Stimulated activated CD4-positive, alpha-beta T cell treated with anti-CD3 and anti-CD28 coated beads, Interleukin-4, amount 100 ng/mL, for 1 hour (primary cell): Measurements from ENCODE around the gene PIK3R5.

Experiments
- DNase-seq: peaks from one replicate; pipeline ENCODE4 v3.0.0-alpha.2; 2020

PIK3R5 gene

DNA sequence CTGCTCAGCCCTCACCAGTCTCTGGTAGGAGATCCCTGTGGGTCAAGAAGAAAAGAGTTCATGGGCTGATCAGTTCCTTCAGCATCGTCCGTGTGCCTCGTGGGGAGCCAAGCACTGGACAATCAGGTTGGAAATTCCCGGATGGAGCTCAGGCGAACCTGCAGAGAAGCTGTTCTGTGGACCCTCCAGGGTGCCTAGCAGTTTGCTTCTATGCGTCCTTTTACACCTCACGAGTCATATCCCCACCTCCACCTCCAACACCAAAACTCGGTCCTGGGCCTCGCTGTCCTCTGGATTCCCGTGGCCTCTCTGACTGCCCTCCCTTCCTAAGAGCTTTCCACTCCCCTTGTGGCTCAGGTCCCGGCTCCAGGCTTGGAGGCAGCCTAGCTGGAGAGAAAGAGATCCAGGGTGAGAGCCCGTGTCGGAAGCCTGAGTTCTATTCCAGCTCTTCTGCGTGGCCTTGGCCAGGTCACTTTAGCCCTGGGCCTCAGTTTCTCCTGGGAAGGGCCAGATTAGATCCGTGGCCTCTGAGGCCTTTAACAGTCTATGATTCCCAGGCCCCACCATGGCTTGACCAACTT lies 71.8 kb downstream of the PIK3R5 start:
- no peak for DNase-seq

DNA sequence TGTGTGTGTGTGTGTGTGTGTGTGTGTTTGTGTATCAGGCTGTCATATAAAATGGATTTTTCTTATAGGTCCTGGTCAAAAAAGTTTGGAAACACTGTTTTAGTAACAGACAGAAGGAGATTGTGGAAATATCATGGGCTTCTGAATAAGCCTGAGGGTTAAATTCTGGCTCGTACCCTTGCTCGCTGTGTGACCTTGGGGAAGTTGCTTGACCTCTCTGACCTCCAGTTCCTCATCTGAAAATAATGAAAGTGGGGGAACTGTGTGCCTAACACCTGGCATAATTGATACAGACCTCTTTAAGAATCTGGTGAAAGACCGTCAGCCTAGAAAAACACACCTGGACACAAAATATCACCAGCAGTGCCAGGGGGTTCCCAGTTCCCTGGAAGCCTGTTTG lies 72.4 kb downstream of the PIK3R5 start:
- no peak for DNase-seq

DNA sequence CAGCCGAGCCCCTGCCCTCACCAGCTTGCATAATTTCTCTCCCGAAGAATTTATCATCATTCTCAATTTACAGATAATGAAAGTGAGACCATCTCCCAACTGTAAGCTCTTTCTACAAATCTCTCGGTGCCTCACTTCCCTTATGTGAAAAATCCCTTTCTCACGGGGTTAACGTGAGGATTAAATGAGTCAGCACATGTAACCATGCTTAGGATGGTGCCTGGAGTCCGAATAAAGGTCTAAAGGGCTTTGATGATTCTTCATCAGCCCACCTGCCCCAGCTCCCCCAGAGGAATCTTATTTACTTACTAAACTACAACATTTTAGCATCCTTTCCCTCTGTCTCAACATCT lies 73.2 kb downstream of the PIK3R5 start:
- no peak for DNase-seq

DNA sequence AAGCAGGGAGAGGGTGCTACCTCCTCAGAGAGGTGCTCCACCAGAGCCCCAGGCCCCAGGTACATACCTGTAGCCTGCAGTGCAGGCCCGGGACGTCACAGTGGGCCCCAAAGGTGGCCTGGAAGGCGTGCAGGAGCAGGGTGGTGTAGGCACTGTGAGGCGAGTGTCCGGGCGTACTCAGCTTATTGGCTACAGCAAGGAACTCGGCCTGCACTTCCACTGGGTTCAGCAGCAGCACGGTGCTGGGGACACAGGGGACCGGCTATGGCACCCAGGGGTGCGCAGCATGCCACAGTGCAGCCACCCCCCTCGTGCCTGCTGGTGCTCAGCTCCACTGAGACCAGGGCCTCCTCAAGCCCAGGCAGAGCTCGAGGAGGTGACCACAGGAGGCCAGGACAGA lies 74.8 kb downstream of the PIK3R5 start:
- no peak for DNase-seq

DNA sequence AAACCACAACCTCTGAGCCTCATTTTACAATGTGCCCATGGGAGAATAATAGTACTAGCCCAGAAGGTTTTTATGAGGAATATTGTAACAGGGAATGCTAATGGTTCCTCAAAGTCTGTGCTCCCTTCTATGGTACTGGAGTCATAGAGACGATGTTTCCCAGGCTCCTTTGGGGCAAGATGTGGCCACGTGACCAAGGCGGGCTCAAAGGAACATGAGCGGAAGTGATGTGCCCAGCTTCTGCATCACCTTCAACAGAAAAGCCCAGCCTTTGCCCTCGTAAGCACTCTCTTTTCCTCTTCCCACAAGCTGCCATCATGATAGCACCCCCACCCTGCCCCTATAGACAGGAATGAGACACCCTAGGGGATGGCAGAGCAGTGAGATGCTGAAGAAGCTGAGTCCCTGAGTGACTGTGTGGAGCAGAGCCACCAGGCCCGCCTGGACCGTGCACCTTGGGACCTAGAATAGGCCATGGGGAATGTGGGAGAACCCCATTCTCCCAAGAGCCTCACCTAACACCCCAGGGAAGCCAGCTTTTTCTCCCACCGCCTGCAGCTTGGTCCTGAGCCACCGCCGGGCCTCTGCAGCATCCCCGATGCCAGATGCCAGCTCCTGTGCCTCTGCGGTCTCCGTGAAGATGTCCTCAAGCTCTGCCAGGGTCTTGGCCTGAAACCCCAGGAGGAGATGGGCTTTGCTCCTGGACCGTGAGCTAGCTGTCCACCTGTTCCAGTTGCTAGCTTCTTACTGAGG lies 75.9 kb downstream of the PIK3R5 start:
- no peak for DNase-seq

DNA sequence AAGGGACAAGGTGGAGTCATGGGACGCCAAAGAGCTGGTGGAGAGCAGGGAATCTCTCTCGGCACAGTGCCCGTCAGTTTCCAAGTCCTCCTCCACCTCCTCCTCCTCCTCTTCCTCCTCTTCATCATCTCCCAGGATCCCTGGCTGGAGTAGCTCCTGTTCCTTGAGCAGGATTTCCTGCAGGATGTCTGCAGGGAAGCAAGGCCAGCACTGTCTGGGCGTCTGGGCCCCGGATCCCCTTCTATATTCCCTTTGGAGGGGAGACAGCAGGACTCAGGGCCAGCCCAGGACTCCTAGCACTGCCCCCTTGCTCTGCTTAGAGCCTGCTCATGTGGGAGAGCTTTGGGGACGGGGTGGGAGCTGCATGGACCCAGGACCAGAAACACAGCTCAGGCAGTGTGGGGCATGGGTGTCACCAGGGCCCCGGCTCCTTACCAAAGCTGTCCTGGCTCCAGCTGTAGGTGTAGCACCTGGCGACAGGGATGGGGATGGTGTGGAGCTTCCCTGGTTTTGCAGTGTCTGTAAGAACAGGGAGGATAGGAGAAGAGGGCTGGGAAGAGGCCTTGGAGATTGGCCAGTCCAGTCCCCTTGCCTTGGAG lies 76.7 kb downstream of the PIK3R5 start:
- no peak for DNase-seq

DNA sequence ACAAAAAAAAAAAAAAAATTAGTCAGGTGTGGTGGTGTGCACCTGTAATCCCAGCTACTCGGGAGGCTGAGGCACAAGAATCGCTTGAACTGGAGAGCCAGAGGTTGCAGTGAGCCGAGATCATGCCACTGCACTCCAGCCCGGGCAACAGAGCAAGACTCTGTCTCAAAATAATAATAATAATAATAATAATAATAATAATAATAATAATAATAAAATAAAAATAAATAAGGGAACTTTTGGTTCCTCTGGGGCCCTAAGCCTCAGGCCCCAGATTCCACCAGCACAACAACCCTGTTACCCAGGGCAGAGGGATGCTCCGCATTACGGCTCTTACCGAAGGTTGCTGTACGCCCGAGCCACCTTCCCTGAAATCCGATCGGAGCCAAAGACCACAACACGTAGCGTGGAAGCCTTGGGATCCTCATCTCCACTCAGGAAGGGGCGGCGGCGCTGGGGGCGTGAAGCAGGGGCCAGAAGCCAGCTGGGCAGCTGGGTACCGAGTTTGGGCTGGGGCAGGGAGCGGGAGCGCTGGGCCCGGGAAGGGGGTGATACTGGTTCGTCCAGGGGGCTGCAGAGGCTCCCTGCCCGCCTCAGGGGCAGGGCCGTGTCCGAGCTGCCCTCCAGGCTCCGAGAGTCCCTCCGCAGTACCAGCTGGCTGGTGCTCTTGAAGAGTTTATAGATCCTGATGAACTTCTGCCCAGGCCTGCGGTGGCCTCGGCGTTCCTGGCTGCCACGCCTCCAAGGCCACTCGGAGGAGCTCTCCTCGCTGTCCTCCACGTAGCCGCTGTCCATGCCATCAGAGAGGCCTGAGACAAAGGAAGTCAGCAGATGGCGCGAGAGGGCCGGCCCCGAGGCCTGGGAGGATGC lies 77.4 kb downstream of the PIK3R5 start:
- DNase-seq, result no peak

DNA sequence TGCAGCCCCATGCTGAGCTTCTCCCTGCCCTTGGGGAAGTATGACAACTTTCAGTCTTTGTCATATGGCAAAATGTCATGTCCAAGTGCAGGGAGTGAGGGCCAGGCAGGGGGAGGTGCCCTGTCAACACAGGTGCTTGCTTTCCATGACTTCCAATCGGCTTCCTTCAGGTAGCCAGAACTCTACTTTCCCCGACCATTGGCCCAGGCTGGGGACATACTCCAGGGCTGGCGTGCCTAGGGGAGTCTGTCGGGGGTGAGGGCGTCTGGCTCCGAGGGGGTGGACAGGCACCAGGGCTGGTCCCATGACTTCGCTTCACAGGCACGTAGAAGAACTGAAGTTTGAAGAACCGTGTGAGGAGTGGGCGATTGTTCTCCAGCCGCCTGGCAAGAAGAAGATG lies 78.2 kb downstream of the PIK3R5 start:
- no peak for DNase-seq

DNA sequence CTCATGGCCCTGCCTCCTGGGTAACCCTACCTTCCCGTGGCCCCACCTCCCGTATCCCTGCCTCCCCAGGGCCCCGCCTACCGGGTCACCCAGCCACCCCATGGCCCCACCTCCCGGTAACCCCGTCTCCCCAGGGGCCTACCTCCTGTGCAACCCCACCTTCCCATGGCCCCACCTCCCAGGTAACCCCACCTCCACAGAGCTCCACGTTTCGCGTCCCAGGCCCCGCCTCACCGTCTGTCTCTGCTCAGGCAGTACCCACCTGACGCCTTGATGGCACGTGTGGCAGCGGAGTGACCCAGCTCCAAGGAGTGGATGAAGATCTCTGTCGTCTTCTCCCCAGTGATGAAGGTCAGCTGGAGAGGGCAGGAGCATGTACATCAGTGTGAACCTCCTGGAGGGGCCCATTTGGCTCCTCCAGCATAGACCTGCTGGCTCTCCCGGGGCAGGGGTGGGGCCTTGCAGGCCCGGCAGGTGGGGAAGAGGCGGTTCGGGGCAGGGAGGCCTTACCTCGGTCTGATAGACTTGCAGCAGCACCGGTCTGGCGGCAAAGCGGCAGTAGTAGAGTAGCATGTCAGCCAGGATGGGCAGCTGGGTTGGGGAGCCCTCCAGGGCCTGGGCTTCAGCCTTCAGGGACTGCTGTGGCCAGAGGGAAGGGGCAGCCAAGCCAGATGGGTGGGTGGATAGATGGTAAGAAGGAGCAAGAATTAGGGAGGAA lies 79.4 kb downstream of the PIK3R5 start:
- DNase-seq, result no peak

DNA sequence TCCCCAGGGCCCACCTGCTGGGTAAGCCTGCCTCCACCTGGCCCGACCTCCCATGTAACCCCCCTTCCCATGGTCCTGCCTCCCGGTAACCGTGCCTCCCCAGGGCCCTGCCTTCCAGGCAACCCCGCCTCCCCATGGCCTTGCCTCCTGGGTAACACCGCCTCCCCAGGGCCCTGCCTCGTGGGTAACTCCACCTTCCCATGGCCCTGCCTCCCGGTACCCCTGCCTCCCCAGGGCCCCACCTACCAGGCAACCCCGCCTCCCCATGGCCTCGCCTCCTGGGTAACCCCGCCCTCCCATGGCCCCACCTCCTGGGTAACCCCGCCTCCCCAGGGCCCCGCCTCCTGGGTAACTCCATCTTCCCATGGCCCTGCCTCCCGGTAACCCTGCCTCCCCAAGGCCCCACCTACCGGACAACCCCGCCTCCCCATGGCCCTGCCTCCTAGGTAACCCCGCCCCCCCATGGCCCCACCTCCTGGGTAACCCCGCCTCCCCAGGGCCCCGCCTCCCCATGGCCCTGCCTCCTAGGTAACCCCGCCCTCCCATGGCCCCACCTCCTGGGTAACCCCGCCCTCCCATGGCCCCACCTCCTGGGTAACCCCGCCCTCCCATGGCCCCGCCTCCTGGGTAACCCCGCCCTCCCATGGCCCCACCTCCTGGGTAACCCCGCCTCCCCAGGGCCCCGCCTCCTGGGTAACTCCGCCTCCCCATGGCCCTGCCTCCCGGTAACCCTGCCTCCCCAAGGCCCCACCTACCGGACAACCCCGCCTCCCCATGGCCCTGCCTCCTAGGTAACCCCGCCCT lies 80.1 kb downstream of the PIK3R5 start:
- peak; percentile 37 for DNase-seq

DNA sequence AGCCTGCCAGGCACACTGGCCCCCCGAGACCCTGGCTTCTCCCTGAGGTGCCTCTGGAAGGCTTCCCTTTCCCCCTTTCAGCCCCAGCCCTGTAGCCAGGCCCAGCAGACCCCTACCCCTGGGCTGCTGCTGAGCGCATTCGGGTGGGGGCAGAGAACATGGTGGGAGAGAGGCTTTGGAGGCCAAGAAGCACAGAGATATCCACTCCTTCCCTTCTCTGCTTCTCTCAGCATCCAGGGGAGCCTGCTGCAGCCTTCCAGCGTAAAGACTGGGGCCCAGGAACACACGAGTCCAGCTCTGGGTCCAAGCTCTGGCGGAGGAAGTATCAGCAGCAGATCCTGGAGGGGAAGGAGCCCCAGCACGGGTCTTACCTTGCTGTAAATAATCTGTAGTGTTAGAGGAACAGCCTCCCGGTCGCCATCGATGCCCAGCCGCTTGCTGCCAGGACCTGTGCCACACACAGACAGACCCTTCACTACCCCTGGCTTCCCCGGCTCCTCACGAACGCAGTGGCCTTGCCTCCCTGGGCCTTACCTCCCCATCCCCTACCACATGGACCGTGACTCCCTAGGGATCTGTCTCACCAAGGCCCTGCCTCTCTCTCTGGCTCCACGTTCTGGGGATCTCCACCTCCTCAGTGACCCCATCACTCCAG lies 81.0 kb downstream of the PIK3R5 start:
- DNase-seq, result no peak

DNA sequence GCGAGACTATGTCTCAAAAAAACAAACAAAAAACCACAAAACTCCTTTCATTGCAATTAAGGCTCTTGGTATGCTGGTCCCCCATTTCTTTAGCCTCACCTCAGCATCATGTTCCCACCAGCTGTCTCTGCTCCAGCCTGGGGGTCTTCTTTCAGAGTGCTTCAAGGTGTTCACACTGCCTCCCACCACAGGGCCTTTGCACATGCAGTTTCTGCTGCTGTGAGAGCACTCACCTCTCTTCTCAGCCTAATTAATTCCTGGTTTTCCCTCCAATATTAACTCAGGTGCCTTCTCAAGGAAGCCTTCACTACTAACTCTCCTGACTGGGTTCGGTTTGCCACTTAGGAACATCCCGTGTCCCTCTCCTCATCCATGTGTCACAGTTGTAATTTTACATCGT lies 82.2 kb downstream of the PIK3R5 start:
- DNase-seq, result no peak

DNA sequence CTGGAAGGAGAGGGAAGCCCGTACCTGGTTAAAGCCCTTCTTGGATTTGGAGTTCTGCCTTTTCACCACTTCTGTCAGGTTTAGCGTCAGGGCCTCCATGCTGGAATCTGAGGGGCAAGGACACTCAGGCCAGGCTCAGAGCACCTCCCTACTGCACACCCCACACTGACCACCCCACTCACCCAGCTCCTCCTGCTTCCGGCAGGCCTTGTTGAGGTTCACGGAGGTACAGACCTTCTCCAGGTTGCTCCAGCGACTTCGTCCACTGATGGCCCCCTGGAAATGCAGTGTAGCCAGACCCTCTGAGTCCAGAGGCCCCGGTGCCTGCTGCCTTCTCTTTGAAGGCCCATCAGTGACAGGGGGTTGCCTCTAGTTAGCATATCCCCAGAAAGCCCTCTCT lies 83.9 kb downstream of the PIK3R5 start:
- DNase-seq, result no peak

DNA sequence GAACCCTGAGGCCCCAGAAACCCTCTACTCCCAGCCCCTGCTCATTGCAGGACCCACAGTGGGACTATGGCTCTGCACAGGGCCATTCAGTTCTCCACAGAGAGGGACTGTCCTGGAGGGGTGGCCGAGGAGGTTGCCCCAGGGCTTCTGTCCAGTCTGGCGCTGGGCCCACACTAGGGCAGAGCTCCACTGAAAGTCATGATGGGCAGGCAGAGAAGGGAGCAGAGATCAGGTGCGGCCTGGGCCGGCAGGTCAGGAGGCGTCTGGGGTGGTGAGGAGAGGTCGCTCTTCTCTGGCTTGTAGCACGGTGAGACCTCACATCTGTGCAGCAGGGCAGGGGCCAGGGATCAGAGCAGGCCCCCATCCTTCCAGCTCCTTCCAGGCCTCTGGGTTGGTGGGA lies 85.0 kb downstream of the PIK3R5 start:
- no peak for DNase-seq

DNA sequence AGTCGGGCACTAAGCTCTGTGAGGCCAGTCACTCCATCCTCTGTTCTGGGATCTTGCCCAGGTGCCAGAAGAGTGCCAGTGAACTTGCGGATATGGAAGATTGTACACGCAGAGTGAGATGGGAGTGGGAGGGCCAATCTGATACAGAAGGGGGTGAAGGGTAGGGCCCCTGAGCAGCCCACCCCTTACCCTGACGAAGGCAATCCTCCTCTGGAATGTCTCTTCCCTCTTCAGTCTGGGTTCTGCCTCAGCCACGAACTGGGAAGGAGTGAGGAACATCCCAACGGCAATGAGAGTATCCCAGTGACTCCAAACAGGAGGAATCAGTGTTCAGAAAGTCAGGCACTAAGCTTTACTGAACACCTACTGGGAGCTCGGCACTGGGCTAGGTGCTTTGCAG lies 86.1 kb downstream of the PIK3R5 start:
- no peak for DNase-seq

DNA sequence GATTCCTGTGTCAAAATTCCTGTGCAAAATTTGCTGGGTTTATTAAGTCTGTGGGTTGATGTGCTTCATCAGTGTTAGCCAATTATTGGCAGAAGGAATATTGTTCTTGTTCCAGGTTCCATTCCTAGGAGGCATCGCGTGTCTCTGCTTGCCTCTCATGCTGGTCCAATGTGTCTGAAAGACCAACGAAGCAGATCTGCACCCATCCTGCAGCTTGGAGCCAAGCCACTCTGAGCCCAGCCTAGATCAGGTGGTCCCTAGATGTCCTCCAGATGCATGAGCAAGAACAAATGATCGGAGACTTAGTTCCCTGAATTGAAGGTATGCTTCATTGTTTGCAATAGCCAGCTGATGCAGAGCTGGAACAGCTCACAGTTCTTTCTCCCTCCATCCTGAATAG lies 87.5 kb downstream of the PIK3R5 start:
- DNase-seq, result no peak

DNA sequence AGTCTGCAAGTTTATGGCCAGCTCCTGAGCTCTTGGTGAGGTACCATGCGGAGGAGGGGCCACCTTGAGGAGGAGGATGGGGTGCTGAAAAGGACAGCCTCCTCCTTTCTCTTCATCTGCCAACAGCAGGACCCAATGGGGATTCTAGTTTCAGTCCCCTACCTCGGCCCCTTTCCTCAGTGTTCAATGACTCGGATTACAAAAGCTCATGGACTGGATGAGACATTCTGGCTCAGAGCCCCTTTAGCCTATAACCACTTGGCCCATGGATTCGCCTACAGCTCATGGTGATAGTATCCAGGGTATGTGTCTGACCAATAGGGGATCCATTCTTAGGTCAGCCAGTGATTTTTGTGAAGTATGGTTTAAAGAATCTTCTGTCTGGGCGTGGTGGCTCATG lies 89.5 kb downstream of the PIK3R5 start:
- no peak for DNase-seq

DNA sequence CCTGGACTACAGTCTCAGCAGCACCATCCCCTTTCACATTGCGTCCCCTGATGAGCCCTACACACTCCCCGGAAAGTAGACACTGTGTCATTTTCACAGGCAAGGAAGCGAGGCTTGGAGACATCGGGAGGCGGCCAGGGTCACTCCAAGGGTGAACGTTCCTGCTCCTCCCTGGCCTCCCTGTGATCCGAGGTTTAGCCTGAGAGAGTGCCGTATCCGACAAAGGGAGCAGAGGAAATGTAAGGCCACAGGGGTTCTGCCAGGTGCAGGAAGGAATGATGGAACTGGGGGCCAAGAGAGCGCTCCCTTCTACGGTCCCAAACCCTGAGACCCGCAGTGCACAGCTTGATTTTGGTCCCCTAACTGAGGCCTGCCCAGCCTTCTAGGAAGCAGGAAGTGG lies 90.1 kb downstream of the PIK3R5 start:
- no peak for DNase-seq

DNA sequence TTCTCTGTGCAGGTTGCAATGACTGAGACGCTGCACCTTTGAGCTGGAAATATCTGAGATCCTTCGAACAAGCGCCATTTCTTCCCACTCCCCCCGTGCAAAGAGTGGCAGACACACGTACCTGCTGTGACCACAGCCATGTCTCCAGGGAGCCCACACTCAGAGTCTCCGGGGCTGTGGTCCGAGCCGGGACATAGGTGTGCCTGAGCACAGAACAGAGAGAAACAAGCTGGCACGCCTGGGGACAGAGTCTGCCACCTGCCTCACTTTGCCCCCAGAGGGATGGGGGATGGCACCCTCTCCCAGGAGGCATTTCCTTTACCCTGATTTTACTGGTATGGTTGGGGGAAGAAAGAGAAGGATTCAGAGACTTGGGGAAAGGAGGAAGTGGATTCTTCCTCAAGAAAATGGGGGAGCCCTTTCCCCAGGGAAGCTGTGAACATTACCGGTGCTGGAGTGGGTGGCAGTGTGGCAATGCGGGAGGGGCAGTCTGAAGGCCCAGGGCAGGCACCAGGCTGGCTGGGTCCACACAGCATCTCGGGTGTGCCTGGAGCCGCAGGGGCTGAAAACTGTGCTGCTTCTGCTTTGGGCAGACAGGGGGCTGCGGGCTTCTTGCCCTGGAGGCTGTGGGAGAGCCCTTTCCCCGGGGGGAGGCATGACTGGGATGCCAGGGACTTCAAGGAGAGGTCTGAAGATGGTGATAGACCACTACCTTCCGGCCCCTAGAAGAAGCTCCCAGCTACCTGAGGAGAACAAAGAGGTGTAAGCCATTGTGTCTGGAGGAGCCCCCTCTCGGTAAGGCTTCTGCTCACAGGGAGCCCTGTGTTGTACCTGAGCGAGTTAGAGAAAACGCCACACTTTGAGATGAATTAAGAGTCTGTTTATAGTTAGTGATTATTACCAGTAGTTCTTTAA lies 91.4 kb downstream of the PIK3R5 start:
- no peak for DNase-seq

DNA sequence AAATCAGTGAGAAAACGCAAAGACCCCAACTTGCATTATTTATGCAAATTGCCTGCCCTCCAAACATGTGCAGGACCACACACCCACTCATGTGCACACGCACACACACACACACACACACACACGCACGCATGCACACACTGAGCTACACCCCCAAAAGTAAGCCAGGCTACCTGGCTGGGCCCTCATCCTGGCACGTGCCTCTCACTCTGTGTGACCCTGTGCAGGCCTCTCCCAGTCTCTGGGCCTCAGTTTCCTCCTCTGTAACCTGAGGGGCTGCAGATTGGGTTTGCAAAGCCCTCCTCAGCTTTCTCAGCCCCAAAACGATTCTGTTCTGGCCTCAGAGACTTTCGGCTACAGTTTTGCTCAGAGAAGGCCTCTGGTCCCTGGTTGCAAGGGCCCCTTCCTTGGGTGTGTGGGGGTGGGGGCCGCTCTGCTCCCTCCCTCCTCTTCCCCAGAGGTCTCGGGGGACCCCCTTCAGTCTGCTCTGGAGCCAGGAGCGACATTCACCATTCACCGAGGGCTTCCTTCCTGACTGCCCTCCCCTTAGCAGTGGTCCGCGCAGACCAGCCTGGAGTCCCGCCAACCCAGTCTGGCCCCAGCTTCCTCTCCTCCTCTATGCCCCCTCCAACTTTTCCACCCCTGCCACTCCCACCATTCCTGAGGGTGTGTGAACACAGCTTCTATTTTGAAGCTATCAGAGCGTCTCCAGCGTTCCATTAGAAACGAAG lies 92.6 kb downstream of the PIK3R5 start:
- no peak for DNase-seq
